Measurements from ENCODE around the gene EEFSEC.

DNA sequence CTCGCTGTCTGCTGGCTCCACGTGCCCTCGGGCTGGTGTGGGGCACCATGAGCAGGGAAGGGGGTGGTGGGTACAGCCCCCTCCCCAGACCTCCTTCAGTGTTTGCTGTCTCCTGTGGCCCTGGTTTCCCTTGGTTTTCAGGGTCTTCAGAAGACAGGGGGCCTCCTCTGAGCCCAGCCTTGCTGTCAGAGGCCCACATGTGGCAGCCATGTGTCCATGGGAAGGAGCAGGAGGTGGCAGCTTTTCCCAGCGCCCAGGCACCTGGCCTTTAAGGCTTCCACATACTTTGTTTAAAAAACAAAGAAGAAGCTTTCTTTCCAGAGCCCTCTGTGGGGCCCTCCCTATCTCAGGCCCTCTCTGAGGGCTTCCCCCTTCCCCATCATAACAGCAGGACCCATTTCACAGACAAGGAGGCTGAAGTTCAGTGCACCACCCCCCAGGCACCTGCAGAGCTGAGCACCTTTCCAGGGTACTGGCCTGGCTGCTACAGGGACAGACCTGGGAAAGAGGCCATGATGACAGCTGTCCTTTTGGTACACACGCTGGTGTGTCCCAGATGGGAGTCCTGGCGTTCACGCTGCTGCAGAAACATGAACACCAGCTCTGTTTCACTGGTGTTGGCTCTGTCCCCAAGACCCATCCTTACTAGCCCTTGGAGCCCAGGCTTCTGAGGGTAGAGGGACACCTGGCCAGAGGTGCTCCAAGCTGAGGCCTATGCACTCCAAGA, 239.7 kb downstream of the EEFSEC start:
- TF ChIP-seq, protein P1, sequence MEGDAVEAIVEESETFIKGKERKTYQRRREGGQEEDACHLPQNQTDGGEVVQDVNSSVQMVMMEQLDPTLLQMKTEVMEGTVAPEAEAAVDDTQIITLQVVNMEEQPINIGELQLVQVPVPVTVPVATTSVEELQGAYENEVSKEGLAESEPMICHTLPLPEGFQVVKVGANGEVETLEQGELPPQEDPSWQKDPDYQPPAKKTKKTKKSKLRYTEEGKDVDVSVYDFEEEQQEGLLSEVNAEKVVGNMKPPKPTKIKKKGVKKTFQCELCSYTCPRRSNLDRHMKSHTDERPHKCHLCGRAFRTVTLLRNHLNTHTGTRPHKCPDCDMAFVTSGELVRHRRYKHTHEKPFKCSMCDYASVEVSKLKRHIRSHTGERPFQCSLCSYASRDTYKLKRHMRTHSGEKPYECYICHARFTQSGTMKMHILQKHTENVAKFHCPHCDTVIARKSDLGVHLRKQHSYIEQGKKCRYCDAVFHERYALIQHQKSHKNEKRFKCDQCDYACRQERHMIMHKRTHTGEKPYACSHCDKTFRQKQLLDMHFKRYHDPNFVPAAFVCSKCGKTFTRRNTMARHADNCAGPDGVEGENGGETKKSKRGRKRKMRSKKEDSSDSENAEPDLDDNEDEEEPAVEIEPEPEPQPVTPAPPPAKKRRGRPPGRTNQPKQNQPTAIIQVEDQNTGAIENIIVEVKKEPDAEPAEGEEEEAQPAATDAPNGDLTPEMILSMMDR (conservative IDR thresholded peaks at IDR 0.05; ENCODE audit: low read length) = no peak
- no peak for TF ChIP-seq EZH2phosphoT487 (IDR thresholded peaks at IDR 0.05; ENCODE audit: borderline replicate concordance, low read depth, low read length)

Measured in OCI-LY7 (cell line).